Measurements from ENCODE around the gene LYRM4.

LYRM4 gene

GRCh38 chr6:5119090-5119951, 141.4 kb downstream of the LYRM4 start (continued):
- TF ChIP-seq ZNF645 (tag by site-specific recombination; IDR thresholded peaks at IDR 0.05): no peak
- TF ChIP-seq IKZF3 (tag by site-specific recombination; IDR thresholded peaks at IDR 0.05): no peak
- TF ChIP-seq HOXC10 (CRISPR knock-in tag; IDR thresholded peaks at IDR 0.05): no peak
- no peak for TF ChIP-seq SALL2 (tag by site-specific recombination; IDR thresholded peaks at IDR 0.05; ENCODE audit: borderline replicate concordance)
- no peak for TF ChIP-seq ZNF23 (tag by site-specific recombination; IDR thresholded peaks at IDR 0.05; ENCODE audit: borderline replicate concordance)
- no peak for TF ChIP-seq ZNF148 (tag by site-specific recombination; IDR thresholded peaks at IDR 0.05; ENCODE audit: borderline replicate concordance)
- no peak for TF ChIP-seq KLF10 (tag by site-specific recombination; IDR thresholded peaks at IDR 0.05)
- TF ChIP-seq RBAK (tag by site-specific recombination; IDR thresholded peaks at IDR 0.05): no peak
- no peak for TF ChIP-seq ZNF350 (tag by site-specific recombination; IDR thresholded peaks at IDR 0.05)
- no peak for TF ChIP-seq MYNN (tag by site-specific recombination; IDR thresholded peaks at IDR 0.05; ENCODE audit: borderline replicate concordance)

GRCh38 chr6:5116243-5116991, 144.3 kb downstream of the LYRM4 start:
- POLR2A ChIA-PET: interaction anchor here (0.7 kb wide), 1 partner anchor 23 kb away, joined by 3 read pairs; no protein-coding TSS in a partner anchor
- Histone ChIP-seq H3K27ac (ENCODE audit: extremely low read depth, low read depth, low read length) (no peak overlapping the region), H3K9me3 (ENCODE audit: control insufficient read depth, insufficient read depth, low read depth, low read length) (no peaks in the 10 kb centered on the region), H3K36me3 (ENCODE audit: control insufficient read depth in 2 of 2, insufficient read depth in 1 of 2, low read length in 2 of 2) (no peaks in the 10 kb centered on the region), H3K4me1 (ENCODE audit: control insufficient read depth, insufficient read depth, low read length) (no peaks in the 10 kb centered on the region), H3K4me3 (ENCODE audit: low read depth, low read length) (no peak overlapping the region)
- CTCF ChIA-PET: interaction anchor here (0.7 kb wide), 1 partner anchor 35 kb away, joined by 3 read pairs; no protein-coding TSS in a partner anchor
- TF ChIP-seq ZNF18 (tag by site-specific recombination; IDR thresholded peaks at IDR 0.05) (peak; percentile 36; the same call in 1 of the 2 replicates), ZIC2 (tag by site-specific recombination; IDR thresholded peaks at IDR 0.05) (peak; percentile 81), ZNF311 (tag by site-specific recombination; IDR thresholded peaks at IDR 0.05; ENCODE audit: borderline replicate concordance) (no peak), ZBTB26 (tag by site-specific recombination; optimal IDR thresholded peaks at IDR 0.05) (no peak), TRIM28 (IDR thresholded peaks at IDR 0.05; ENCODE audit: borderline replicate concordance, low read length) (no peak), ZNF585B (tag by site-specific recombination; IDR thresholded peaks at IDR 0.05) (no peak), ZNF548 (tag by site-specific recombination; IDR thresholded peaks at IDR 0.05) (no peak), SCRT2 (tag by site-specific recombination; IDR thresholded peaks at IDR 0.05) (no peak), ZBTB11 (tag by site-specific recombination; conservative IDR thresholded peaks at IDR 0.05; ENCODE audit: low read depth) (no peak)

All from HEK293 (cell line).